Stomach (tissue), 9 donors: ENCODE data around the gene ADCY9. TPM values are rescaled to one million over a fixed set of nuclear protein-coding genes. Genes with fewer than 3 reads are reported as not detected.
A peak's percentile ranks its signal among the peaks of the same experiment; 100 is the strongest.

Experiments
- DNase-seq, 2 donors: peaks; one replicate each; pipeline versions ENCODE4 v3.0.0 to v3.0.0-alpha.2; 2013 to 2019
- H3K27ac ChIP-seq, 5 donors: fragments of 200-600 bp in 4 of 5; sonication (generic) in 4 of 5; one replicate each; pipeline ENCODE4 v1.5.1; 2013 to 2019; ENCODE audit warnings: mild to moderate bottlenecking in 1 of 5, moderate library complexity in 1 of 5
- H3K27me3 ChIP-seq, 3 donors: fragments of 200-600 bp; sonication (generic); one replicate each; pipeline ENCODE4 v1.5.1; 2017 to 2019; ENCODE audit warnings: mixed run types in 1 of 3
- H3K36me3 ChIP-seq, 4 donors: fragments of 200-600 bp; sonication (generic); 1 replicate in 3 of 4; 2 replicates in 1 of 4; pipeline ENCODE4 v1.5.1; 2016 to 2019
- H3K4me1 ChIP-seq, 4 donors: fragments of 200-600 bp; sonication (generic); one replicate each; pipeline ENCODE4 v1.5.1; 2016 to 2019
- H3K4me3 ChIP-seq, 4 donors: fragments of 200-600 bp; sonication (generic) in 3 of 4; one replicate each; pipeline ENCODE4 v1.5.1; 2016 to 2019; ENCODE audit warnings: mild to moderate bottlenecking in 1 of 4
- H3K9me3 ChIP-seq, 4 donors: fragments of 200-600 bp; sonication (generic); one replicate each; pipeline ENCODE4 v1.5.1; 2016 to 2019
- EP300 ChIP-seq: sonication (generic); formaldehyde crosslinking; IDR thresholded peaks from one replicate; pipeline ENCODE4 v1.6.1; 2017; ENCODE audit warnings: antibody characterized with exemption
- POLR2A ChIP-seq, 4 donors: fragments of 450-650 bp; IDR thresholded peaks; one replicate each; pipeline ENCODE4 v1.6.1; 2016; ENCODE audit warnings: antibody characterized with exemption in 4 of 4, control low read depth in 2 of 4, mild to moderate bottlenecking in 1 of 4, moderate library complexity in 1 of 4
- POLR2AphosphoS5 ChIP-seq, 3 donors: sonication (generic); formaldehyde crosslinking; IDR thresholded peaks; one replicate each; pipeline ENCODE4 v1.6.1; 2016; ENCODE audit warnings: antibody characterized with exemption in 3 of 3
- WGBS, 5 donors: extraction: QIAGEN DNeasy Blood & Tissue Kit in 3 of 5; methylation state at CpG; one replicate each; pipeline versions ENCODE4 v1.1.5 to v1.1.7; 2013 to 2018; 5-methylcytosine and 5-hydroxymethylcytosine counted together
- intact Hi-C: fragments of 100-400 bp; cut with DNase I; formaldehyde crosslinking; loops from one replicate; pipeline ENCODE4 v1.15.1; 2023; ENCODE audit warnings: low total_unique reads
- polyA plus RNA-seq, 3 donors: library from polyadenylated mRNA; stranded (reverse); fragments of 200-250 nt; gene quantifications; one replicate each; pipeline ENCODE4 v1.2.3, GENCODE V29; 2013
- total RNA-seq, 5 donors: library from RNA; depleted of rRNA; stranded (reverse); fragments of >200 nt; gene quantifications; one replicate each; pipeline versions ENCODE4 v1.1.0 to v1.2.3, GENCODE V29; 2014 to 2016
- TF ChIP-seq, protein P1 (sequence below), 7 experiments: fragments of 450-650 bp in 4 of 7; fragments of 200-600 bp in 3 of 7; sonication (generic) in 3 of 7; IDR thresholded peaks; one replicate each; pipeline ENCODE4 v1.5.1; 2016 to 2019; ENCODE audit warnings: antibody characterized with exemption in 7 of 7, control low read depth in 2 of 7, mild to moderate bottlenecking in 1 of 7
- donor health status: healthy with polysubstance abuse.
- donor health status: Bipolar disorder and iron deficiency.
- donor health status: healthy.

Gene ADCY9
- total and polyA plus RNA-seq, 8 donors = 1.7 to 55.0 (median 12.9) TPM

DNA sequence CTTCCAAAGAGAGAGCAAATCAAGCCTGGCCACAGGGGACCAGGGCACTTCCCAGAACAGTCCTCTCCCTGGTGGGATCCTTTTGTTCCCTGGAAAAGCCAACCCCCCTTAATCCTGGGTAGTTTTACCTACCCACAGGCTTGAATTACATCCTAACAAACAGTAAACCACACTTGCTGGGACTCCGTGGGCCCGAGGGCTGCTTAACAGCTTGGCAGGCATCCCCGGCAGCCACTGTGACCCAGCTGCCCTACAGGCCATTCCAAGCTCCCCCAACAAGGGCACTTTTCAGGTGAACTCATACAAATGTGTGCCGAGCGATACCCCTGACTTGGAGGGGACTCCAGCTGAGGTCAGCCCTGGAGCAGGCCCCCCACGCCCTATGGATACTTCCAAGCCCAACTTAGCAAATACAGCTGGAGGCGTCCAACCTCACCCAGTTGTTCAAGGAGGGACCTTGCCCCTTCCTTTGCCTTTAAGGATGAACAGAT lies 26.4 kb downstream of the ADCY9 start:
- H3K27ac ChIP-seq = peak overlapping the region; percentile 1 to 76 (median 56)
- peak in 1 of 2 donors; percentile 54 for DNase-seq
- peak overlapping the region in 1 of 4 donors; percentile 21 for H3K4me3 ChIP-seq
- no peaks in the 10 kb centered on the region for H3K36me3 ChIP-seq
- intact Hi-C loops = no loop called here
- TF ChIP-seq, protein P1, sequence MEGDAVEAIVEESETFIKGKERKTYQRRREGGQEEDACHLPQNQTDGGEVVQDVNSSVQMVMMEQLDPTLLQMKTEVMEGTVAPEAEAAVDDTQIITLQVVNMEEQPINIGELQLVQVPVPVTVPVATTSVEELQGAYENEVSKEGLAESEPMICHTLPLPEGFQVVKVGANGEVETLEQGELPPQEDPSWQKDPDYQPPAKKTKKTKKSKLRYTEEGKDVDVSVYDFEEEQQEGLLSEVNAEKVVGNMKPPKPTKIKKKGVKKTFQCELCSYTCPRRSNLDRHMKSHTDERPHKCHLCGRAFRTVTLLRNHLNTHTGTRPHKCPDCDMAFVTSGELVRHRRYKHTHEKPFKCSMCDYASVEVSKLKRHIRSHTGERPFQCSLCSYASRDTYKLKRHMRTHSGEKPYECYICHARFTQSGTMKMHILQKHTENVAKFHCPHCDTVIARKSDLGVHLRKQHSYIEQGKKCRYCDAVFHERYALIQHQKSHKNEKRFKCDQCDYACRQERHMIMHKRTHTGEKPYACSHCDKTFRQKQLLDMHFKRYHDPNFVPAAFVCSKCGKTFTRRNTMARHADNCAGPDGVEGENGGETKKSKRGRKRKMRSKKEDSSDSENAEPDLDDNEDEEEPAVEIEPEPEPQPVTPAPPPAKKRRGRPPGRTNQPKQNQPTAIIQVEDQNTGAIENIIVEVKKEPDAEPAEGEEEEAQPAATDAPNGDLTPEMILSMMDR (IDR thresholded peaks at IDR 0.05) = no peak
- TF ChIP-seq POLR2AphosphoS5 (IDR thresholded peaks at IDR 0.05) = no peak
- no peak for TF ChIP-seq EP300
- TF ChIP-seq POLR2A (IDR thresholded peaks at IDR 0.05) = no peak
- H3K9me3 ChIP-seq = no peaks in the 10 kb centered on the region
- H3K4me1 ChIP-seq = peaks cover 8 to 76% (median 43%) of the 10 kb centered on the region in 4 donors
- 31 to 54% (median 35%) methylated on average over 7 of the region's 7 CpGs for WGBS, 5 donors
- H3K27me3 ChIP-seq = no peaks in the 10 kb centered on the region

DNA sequence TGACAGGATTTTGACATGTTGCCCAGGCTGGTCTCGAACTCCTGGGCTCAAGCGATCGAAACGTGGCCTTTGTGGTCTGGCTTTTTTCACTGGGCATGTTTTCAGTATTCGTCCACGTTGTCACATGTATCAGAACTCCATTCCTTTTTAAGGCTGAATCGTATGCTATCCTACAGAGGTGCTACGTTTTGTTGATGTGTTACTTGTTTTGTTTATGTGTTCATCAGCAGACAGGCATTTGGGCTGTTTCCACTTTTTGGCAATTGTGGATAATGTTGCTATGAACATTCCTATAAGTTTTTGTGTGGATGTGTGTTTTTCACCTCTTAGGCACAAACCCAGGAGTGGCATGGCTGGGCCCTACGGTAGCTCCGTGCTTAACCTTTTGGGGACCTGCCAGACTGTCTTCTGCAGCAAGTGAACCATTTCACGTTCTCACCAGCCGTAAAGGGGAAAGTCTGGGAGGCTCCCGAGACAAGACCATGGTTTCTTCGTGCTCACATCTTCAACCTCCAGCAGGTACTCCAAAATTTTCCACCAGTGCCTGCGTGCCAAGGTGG lies 26.9 kb downstream of the ADCY9 start:
- intact Hi-C loops = no loop called here
- Histone ChIP-seq H3K36me3 (no peaks in the 10 kb centered on the region), H3K27me3 (no peaks in the 10 kb centered on the region), H3K27ac (peak overlapping the region in 3 of 5 donors; percentile 56 to 76 (median 60)), H3K4me1 (peaks cover 8 to 71% (median 41%) of the 10 kb centered on the region in 4 donors), H3K9me3 (no peaks in the 10 kb centered on the region), H3K4me3 (no peak overlapping the region)
- TF ChIP-seq EP300 (no peak), POLR2AphosphoS5 (IDR thresholded peaks at IDR 0.05) (no peak), POLR2A (IDR thresholded peaks at IDR 0.05) (no peak)
- TF ChIP-seq, protein P1 (IDR thresholded peaks at IDR 0.05) = no peak
- no peak for DNase-seq
- WGBS, 5 donors = 80 to 90% (median 85%) methylated on average over 15 of the region's 15 CpGs

DNA sequence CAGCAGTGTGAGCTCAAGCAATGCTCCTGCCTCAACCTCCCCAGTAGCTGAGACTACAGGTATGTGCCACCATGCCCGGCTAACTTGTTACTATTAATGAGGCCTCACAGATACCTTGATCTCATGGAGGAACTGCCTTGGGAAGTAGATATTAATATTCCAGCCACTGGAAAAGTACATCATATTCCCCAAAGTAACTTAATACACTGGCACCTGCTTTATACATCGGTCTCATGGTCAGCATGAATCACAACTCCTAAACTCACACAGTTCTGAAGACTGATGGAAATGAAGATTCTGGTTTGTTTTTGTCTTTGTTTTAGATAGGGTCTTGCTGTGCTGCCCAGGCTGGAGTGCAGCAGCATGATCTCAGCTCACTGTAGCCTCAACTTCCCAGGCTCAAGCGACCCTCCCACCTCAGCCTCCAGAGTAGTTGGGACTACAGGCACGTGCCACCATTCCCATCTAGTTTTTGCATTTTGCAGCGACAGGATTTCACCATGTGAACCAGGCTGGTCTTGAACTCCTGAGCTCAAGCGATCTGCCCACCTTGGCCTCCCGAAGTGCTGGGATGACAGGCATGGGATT lies 28.2 kb downstream of the ADCY9 start:
- no peak for DNase-seq
- 95 to 98% (median 95%) methylated on average over 7 of the region's 7 CpGs for WGBS, 5 donors
- peak overlapping the region in 1 of 5 donors; percentile 36 for H3K27ac ChIP-seq
- no peak for TF ChIP-seq POLR2A (IDR thresholded peaks at IDR 0.05)
- TF ChIP-seq POLR2AphosphoS5 (IDR thresholded peaks at IDR 0.05) = no peak
- TF ChIP-seq, protein P1 (IDR thresholded peaks at IDR 0.05) = no peak
- TF ChIP-seq EP300 = no peak
- peaks cover 8 to 60% (median 37%) of the 10 kb centered on the region in 4 donors for H3K4me1 ChIP-seq
- no peaks in the 10 kb centered on the region for H3K27me3 ChIP-seq
- no peaks in the 10 kb centered on the region for H3K36me3 ChIP-seq
- intact Hi-C loops = no loop called here
- no peak overlapping the region for H3K4me3 ChIP-seq
- H3K9me3 ChIP-seq = no peaks in the 10 kb centered on the region

DNA sequence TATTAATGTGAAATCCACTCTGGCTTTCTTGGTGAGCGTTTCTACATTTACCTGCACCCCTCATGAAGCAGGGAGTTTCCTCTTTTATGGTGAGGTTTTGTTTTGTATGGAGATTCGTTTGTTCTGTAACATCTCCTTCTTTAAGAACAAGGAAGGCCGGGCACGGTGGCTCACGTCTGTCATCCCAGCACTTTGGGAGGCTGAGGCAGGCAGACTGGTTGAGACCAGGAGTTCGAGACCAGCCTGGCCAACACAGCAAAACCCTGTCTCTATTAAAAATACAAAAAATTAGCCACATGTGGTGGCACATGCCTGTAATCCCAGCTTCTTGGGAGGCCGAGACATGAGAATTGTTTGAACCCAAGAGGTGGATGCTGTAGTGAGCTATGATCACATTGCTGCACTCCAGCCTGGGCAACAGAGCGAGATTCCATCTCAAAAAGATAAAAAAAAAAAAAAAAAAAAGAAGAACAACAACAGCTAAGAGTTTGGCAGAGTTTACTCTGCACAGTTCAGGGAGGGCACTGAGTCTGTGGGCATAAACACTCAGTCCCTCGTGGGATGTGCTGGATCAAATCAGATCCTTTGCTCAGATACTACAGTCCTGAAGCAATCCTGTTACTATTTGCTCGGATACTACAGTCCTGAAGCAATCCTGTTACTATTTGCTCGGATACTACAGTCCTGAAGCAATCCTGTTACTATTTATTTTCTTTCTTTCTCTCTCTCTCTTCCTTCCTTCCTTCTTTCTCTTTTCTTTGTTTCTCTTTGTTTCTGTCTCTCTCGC lies 28.9 kb downstream of the ADCY9 start:
- no peak for DNase-seq
- Histone ChIP-seq H3K4me1 (peaks cover 8 to 55% (median 38%) of the 10 kb centered on the region in 4 donors), H3K36me3 (no peaks in the 10 kb centered on the region), H3K9me3 (no peaks in the 10 kb centered on the region), H3K27me3 (no peaks in the 10 kb centered on the region), H3K4me3 (no peak overlapping the region), H3K27ac (peak overlapping the region in 1 of 5 donors; percentile 36)
- TF ChIP-seq POLR2AphosphoS5 (IDR thresholded peaks at IDR 0.05) = no peak
- TF ChIP-seq, protein P1 (IDR thresholded peaks at IDR 0.05) = no peak
- no peak for TF ChIP-seq EP300
- TF ChIP-seq POLR2A (IDR thresholded peaks at IDR 0.05) = no peak
- intact Hi-C loops = no loop called here
- WGBS, 5 donors = 73 to 78% (median 76%) methylated on average over 12 of the region's 12 CpGs
